HG02571 (cell line): Measurements from ENCODE around the gene ZNF407.

Experiments
- ATAC-seq: cut with Tn5 transposase; IDR thresholded peaks from one replicate; pipeline ENCODE4 v1.9.1; 2021; ENCODE audit warnings: mild to moderate bottlenecking, moderate library complexity; ENCODE audit not compliant: unreplicated experiment

Gene ZNF407

DNA sequence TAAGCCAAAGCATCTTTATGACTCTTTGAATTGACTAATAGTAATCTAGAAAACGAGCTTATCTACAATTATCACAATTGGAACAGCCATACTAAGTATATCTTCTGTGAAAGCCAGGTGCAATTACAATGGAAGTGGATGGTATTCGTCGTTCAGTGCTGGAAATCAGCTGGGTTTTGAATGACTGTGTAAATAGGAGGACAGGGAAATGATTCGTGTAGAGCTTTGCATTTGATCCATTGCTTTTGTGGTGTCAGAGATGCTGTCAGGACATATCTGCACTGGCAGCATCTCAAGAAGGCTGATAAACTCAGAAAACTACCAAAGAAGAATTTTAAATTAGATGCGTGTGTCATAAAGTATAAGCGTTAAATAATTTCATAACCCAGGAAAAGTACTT is 187.1 kb downstream of the ZNF407 start:
- no peak for ATAC-seq

DNA sequence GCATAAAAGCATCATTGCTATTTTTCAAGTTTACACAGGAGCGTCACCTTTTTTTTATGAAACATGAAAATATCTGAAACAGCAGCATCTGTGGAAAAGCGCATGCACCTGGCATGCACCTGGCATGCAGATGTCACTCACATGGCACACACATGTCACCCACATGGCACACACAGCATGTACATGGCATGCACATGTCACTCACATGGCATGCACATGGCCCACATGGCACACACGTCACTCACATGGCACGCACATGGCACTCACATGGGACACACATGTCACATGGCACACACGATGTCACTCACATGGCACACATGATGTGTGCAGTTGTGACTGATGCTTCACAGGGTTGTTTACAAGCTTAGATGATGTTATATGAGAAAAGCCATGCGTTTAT is 188.0 kb downstream of the ZNF407 start:
- no peak for ATAC-seq

DNA sequence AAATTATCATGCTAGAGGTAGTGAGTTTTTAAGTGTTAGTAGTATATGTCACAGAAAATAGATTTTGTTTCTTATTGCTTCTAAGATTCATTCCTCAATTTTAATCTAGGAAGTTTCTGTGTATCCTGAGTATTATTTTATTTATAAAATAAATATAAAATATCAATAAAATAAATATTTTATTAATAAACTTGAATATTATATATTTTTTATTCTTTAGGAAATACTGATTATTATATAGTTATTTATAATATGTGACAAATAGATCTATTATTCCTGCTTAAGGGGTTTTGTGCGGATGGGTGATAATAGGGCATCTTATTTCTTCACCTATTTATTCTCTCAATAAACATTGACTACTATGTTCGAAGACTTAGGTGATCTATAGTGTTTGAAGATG is 191.0 kb downstream of the ZNF407 start:
- no peak for ATAC-seq

DNA sequence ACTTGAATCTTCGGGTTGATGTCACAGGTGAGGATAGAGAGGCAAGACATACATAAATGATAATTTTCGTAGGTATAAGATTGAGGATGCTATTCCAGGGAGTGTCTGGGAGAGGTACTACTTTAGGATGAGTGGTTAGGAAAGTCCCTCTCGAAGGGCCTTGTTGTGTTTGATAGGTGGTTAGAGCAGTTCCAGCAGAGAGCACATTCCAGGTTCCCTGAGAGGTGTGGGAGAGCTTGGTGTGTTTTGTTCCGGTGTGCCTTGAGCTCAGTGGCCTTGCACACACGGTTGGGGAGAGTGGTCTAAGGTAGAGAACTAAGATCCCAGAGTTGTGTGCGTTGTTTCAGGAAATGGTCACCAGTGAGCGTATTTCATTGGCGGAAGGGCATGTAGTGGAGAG is 191.4 kb downstream of the ZNF407 start:
- no peak for ATAC-seq

DNA sequence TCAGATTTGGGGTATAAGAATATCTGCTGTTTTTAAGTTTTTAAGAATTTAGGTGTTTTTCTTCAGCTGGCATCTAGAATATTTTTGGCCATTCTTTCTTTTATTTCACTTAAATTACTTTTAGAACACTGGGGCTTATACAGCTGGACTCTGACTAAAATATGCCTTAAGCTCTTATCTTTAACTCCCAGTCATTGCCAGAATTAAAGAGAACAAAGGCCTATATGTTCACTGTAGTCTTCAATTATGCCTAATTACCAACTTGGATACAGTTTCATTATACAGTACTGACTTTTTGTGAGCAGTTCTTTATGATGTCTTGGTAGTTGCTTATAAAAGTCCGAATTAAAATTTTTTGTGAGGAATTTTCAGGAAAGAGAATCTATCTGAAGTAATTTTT is 192.8 kb downstream of the ZNF407 start:
- no peak for ATAC-seq

DNA sequence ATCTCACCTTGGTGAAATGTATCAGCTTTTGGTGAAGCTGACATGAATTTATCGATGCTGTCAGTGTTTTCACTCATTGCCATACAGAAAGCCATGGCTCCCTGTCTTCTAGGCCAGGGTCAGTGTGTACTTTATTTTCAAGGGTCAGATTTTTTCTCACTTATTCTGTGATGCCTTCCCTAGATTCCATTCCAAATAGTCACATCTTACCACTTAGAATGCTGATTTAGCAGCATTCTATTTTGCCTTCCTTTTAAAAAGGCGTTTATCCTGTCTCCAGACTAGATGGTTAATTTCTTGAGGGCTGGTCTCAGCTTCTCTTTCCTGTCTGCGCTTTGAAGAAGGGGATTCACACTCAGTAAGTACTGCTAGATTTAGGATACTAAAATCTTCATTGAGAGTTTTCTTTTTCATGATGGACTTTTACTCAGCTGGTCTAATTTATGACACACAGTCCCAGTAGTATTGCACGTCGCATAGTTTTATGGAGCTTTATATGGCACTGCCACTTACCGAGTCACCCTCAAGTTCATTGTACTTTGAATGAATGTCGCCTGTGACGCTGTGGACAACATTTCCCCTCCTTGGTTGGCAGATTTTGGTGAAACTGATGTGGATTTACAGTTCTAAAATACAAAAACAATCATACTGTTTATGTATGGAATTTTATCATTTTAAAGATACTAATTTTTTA is 194.0 kb downstream of the ZNF407 start:
- ATAC-seq = no peak

DNA sequence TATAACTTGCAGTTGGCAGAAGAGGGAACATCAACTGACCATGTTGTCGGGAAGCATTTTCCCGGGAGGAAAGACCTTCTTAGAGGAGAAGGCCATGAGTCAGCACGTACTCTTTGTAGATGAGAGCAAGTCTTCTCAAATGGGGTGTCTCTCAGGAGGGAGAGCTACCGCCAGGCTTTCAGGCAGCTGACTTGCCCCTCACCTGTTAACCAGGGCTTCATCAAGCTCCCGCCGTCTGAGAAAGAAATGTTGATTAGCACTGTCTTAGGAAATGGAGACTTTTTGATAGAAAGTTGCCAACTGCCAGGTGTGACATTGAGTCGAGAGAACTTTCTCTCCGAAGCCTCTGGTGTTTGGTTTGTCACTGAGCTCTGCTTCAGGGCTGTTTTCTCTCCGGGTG is 196.1 kb downstream of the ZNF407 start:
- no peak for ATAC-seq

DNA sequence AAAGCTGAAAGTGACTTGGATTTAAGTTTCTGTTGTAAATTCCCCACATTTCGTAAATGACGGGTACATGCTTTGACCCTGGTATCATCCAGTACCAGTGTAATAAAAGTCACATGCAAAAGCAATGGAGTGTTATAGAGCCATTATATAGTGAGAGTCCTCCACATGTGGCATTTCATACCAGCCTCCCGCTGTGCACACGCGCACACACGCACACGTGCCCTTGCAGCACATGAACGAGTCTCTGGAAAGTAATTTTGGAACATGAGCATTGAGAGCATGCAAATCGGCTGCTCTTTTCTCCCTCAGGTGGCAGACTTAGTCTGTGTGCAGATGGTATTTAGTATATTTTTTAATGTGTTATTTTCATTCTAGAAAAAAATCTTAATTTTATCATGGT is 198.1 kb downstream of the ZNF407 start:
- no peak for ATAC-seq

DNA sequence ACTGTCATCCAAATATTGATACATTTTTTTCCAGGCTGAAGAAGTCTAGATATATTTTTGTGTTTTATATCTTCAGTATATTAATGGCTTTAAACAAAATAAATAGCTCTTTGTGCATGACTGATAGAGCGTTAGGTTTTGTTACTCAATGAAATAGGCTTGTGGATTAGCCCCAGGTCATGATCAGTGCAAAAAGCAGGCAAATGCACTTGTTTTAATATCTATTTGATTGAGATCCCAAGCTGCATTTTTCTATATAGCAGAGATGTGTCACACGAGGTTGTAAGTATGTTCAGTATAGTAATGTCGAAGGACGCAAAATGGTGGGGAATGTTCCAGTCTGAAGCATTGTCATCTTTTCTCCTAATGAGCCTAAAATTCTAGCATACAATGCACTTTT is 198.5 kb downstream of the ZNF407 start:
- ATAC-seq = no peak

DNA sequence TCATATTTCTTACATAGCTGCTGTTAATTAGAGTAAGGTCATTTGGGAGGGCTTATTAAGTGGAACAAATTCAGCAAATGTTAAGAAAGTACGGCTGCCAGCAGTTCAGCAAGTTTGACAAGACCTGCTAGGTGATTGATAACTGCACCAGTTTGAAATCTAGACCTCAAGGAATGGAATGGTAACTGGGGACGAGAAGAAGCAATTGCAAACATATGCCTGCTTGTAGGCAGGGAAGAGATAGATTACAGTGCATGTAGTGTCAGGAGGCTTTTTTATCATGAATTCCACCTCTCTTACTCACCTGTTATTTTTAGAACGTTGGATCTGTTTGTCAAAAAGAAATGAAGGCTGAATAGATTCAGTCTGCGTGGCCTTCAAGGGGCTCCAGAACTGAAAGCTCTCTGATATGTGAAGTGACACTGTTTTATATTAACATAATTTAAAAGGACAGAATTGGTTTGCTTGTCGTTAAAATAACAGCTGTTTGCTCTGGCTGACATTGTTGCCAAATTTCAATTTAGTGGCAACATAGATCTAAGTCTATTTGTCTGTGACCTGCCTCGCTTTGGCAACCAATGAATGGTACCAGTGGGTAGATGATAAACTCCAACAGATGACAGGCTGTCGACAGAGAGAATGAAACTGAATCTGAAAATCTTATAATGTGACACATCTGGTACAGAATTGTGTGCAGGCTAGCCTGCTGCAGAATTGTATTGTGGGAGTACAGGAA is 199.3 kb downstream of the ZNF407 start:
- peak; percentile 99 for ATAC-seq

DNA sequence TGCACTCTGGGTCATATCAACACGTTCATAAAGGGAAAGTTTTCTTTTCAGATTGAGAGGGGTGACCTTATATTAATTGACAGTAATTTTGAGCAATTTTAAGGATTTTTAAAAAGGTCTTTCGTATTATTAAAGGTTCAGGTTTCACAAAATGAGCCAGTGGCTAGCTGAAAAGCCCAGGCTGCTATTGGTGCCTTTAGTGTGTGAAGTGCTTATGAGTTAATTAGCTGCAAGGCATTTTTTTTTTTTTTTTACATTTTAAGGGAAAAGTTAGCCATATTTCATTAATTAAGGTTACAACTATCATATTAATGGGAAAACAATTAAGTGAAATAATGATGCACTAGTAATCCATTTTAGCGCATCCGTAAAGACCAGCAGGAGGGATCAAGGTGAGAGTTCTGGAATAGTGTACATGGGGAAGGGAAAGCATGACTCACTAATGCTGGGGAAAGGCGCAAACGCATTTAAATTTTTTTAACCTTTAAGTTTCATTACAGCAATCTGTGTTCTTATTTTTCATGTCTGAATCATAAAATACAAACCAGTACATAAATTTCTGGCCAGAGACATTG is 200.0 kb downstream of the ZNF407 start:
- ATAC-seq = peak; percentile 27

DNA sequence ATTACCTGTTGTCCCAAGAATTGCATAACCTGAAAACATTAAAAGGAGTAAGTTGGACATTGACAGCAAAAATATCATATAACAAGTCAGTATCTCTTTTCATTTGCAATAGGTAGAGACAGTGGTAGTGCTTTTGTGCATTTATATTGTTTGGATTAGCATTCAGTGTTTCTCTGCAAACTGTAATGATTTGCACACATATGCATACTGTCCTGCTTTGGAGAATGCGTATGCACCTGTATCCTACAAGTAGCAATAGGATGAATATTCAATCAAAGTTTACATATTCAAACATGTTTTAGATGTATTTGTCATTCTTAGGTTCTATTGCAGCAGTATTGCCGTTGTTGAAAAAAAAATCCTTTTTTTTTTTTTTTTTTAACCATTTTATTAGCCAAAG is 201.9 kb downstream of the ZNF407 start:
- no peak for ATAC-seq

DNA sequence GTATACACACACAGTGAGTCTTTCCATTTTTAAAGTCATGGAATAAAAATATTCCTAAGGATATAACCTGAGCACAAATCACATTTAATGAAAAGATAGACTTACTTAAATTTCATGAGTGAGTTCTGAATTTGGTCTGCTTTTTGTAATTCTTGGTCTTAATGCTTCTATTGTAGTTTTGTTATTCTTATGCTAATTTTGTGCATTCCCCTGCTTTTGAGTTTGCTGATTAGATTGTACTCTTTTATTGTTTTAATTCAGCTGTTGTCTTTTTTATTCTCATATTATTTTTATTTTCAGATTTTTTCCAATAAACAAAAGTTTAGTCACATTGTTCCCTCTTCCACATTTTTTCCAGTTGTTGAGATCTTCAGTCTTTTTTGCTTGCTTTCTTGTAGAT is 202.4 kb downstream of the ZNF407 start:
- ATAC-seq = no peak

DNA sequence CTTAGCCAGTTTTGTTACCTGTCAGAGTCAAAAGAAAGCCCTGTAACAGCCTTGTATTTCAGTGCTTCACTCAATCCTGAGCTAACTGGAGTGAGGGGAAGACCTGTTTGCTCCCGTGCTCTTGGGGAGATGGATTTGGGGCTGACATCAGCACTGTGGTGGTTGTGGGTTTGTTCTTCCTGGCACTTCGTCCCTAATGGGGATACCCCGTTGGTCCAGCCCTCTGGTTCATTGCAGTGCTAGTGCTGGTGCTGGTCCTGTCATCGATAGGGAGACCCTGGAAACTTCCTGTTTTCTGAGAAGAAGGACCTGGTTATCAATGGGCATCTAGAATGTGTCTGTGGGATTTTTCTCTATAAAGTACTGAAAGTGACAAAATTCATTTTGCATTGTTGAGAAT is 205.4 kb downstream of the ZNF407 start:
- no peak for ATAC-seq

DNA sequence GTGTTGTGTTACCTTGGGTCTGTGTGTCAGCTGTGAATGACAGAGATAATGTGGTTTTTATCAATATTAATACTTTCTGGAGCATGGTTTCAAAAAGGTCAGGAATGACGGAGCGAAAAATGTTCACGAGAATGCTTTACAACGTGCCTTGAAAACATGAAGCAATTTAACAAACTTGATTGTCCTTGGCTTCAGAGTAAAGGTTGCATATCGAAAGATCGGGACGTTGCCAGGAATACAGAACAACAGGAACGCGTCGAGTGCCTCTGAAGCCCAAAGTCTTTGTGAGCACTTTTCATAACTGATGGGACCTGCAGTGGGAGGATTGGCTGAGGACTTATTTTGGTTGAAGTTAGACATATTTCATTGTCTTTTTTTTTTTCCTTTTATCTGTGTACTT is 206.1 kb downstream of the ZNF407 start:
- ATAC-seq = no peak

DNA sequence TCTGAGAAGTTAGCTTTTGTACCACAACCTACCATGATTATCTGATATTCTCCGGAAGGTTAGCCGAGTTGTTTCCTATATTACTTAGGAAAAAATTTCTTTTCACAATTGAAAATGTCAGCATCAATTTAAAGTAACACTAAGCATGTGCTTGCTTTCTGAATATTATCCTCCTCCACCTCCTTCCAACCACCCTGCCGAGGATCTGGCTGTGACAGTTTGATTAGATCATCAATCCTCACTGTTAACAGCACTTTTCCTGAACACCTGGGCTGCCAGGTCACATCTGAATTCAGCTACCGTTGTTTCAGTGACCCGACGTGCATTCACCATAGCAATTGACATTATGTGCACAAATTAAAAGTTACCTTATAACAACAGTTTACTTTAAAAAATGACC is 207.0 kb downstream of the ZNF407 start:
- ATAC-seq = no peak

DNA sequence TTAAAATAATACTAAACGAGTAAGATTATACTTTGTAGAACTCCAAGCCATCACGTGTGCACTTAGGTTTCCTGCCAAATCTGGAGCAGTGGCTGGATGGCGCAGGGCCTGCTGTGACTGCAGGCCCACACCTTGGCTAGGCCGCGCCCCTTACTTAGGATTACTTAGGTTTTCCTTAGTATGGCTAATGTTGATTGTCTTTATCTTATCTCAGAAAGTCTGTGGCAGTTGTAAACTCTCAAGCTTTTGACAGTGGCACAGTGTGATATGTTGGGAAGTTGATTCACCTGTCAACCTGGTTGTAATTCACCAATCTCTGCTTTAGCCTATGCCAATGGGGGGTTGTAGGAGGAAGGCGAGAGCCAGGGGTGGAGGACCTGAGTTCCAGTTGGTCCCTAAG is 208.4 kb downstream of the ZNF407 start:
- no peak for ATAC-seq

DNA sequence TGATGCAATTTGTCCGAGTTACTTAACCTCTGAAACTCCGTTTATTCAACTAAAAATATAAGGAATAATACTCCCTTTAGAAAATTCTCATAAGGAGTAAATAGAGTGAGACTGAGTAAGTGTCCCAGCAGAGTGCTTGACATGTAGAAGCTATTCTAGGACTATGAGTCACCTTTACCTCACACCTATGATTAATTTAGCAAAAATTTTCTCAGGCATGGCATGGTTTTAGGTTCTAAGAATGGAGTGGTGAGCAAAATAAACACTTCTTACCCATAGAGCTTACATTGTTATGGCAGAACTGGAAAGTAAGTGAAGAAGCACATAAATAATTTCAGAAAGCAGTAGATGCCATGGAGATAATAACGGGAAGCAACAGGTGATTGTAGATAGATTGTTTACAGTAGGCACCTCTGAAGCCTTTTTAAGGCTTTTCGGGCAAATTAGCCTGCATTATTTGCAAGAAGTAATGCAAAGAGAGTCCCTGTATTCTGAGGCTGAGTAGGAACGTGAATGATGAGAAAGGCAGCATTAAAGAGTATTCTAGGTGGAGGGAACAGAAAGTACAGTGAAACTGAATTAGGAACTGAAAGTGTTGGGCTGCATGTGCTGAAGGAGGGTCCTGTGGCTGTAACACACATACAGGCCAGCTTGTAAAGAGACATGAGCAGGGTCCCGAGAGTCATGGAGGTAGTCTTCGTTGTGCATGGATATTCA is 209.2 kb downstream of the ZNF407 start:
- peak; percentile 98 for ATAC-seq

DNA sequence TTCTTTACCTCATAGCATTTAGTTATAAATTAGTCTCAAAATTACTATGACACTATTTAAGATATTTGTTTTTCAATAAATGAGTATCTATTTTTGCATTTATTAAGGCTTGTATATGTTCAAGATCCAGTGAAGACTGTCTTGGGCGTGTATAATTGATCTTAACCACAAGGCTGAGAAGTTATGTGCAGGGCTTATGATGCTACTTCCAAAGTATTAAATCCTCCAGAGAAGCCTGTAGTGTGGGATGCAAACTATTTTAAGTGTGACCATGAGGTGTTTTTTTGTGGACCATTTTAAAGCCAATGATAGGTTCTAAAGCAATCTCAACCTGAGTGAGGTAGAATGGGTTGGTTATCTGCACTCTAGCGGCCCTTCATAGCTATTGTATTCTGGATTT is 219.9 kb downstream of the ZNF407 start:
- ATAC-seq = no peak

DNA sequence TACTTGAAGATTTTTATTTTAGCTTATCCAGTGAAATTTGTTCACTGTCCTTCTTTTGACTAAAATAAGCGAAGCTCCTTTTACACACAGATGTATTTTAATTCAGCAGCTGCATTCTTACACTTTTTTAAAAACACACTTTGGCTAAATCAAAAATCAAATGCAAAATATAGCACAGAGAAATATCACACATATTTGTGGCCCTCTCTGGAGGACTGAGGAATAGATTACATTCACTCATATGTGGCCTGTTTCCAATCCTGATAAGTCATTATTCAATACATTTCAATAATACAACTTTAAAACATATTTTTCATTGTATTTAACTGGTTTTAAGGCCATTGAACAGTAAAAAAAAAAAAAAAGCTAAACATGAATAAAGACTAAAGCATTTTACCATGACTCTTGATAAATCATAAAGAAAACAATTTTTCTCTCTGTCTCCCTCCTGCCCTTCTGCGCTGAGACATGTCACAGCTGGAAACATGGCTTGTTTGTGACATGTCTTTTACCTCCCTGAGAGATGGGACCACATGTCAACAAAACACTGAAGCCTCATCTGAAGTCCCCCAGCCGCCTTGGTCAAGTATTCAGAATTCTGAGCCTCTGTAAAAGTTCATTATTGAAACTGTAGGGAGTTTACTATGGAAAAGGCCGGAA is 221.0 kb downstream of the ZNF407 start:
- ATAC-seq = no peak

DNA sequence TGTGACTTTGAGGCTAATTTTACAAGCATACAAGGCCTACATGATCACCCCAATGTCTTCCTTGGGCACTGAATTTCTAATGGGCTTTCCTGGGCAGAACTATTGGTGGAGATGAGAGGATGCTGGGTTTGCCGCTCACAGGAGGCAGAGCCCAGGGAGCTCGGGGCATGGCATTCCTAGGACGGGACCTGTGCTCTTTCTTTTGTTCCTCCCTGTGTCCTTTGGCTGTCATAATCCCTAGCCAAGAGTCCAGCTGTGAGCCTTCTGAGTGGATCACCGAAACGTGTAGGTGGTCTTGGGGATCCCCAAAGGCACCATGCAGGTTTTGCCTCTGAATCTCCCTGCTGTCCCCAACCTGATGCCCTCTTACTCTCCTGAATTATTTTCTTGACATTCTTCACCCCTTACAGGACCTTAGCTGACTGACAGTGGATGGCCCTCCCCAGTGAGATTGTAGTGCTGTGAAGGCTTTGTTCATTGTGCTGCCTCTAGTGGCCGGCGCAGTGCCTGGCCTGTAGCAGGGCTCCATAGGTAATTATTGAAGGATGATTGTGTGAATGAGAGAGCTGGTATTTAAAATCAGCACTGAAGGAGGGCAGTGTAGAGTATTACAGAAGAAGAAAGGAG is 221.9 kb downstream of the ZNF407 start:
- ATAC-seq = peak; percentile 54
